Measurements from ENCODE around the gene SLMAP. TPM values are rescaled to one million over a fixed set of nuclear protein-coding genes. Genes with fewer than 3 reads are reported as not detected.

The SLMAP gene
- total and polyA plus RNA-seq, 2 donors (not counting 1 experiment from before 2014, with no cell fraction given): 9.7 to 67.2 TPM

GRCh38 chr3:57833763-57834162 is 77.7 kb downstream of the SLMAP start:
- no peak for TF ChIP-seq EZH2 (IDR thresholded peaks at IDR 0.05; ENCODE audit: borderline replicate concordance, insufficient read depth, low read depth, low read length, poor library complexity, severe bottlenecking)
- TF ChIP-seq, protein P1, sequence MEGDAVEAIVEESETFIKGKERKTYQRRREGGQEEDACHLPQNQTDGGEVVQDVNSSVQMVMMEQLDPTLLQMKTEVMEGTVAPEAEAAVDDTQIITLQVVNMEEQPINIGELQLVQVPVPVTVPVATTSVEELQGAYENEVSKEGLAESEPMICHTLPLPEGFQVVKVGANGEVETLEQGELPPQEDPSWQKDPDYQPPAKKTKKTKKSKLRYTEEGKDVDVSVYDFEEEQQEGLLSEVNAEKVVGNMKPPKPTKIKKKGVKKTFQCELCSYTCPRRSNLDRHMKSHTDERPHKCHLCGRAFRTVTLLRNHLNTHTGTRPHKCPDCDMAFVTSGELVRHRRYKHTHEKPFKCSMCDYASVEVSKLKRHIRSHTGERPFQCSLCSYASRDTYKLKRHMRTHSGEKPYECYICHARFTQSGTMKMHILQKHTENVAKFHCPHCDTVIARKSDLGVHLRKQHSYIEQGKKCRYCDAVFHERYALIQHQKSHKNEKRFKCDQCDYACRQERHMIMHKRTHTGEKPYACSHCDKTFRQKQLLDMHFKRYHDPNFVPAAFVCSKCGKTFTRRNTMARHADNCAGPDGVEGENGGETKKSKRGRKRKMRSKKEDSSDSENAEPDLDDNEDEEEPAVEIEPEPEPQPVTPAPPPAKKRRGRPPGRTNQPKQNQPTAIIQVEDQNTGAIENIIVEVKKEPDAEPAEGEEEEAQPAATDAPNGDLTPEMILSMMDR (IDR thresholded peaks at IDR 0.05): no peak
- Histone ChIP-seq H3K4me3 (ENCODE audit: control extremely low read depth in 1 of 5, extremely low read depth in 1 of 5, insufficient read depth in 1 of 5, low read depth in 2 of 5, low read length in 4 of 5) (no peak overlapping the region), H3K4me1 (ENCODE audit: control insufficient read depth in 2 of 2, insufficient read depth in 2 of 2, low read length in 2 of 2) (no peaks in the 10 kb centered on the region), H3K9me3 (ENCODE audit: control extremely low read depth in 1 of 3, control insufficient read depth in 2 of 3, insufficient read depth in 1 of 3, low read length in 2 of 3) (no peaks in the 10 kb centered on the region), H4K20me1 (ENCODE audit: control insufficient read depth, insufficient read depth, low read length, poor library complexity, severe bottlenecking) (peaks cover 6% of the 10 kb centered on the region), H3K79me2 (ENCODE audit: control insufficient read depth, insufficient read depth, low read length) (peaks cover 3% of the 10 kb centered on the region), H2AFZ (ENCODE audit: insufficient read depth, low read depth, low read length, poor library complexity, severe bottlenecking) (no peak overlapping the region), H3K4me2 (replicated peaks; ENCODE audit: low read depth, low read length, poor library complexity, severe bottlenecking) (no peak overlapping the region), H3K36me3 (replicated peaks in 1 of 2; ENCODE audit: control extremely low read depth in 1 of 2, control insufficient read depth in 1 of 2, extremely low read depth in 1 of 2, insufficient read depth in 2 of 2, low read length in 1 of 2) (peaks cover 3 to 12% of the 10 kb centered on the region in 2 experiments), H3K27me3 (replicated peaks in 1 of 4; ENCODE audit: control extremely low read depth in 1 of 4, control insufficient read depth in 3 of 4, insufficient read depth in 4 of 4, low read length in 3 of 4) (no peaks in the 10 kb centered on the region), H3K27ac (ENCODE audit: low read length in 2 of 2) (no peak overlapping the region), H3K9ac (ENCODE audit: low read length) (no peak overlapping the region)
- WGBS (ENCODE audit: insufficient coverage): 100% methylated on average over 1 of the region's 1 CpG
- Mint-ChIP-seq H3K27ac (no peak overlapping the region), H3K4me3 (no peak overlapping the region), H3K27me3 (no peaks in the 10 kb centered on the region), H3K9me3 (ENCODE audit: insufficient read depth) (no peaks in the 10 kb centered on the region), H3K4me1 (peaks cover 2% of the 10 kb centered on the region)
- ChIA-PET CTCF (no interaction called here), POLR2A (no interaction called here)
- no peak for ATAC-seq (ENCODE audit: low read depth)
- no peak for DNase-seq
- intact Hi-C loops (cut with micrococcal nuclease): no loop called here

- CTCF ChIA-PET: no interaction called here
- H3K27ac ChIP-seq (ENCODE audit: low read length in 2 of 2): no peak overlapping the region
- Mint-ChIP-seq H3K9me3 (ENCODE audit: insufficient read depth) (no peaks in the 10 kb centered on the region), H3K27me3 (no peaks in the 10 kb centered on the region), H3K4me3 (no peak overlapping the region), H3K4me1 (peaks cover 8% of the 10 kb centered on the region), H3K27ac (no peak overlapping the region)
- TF ChIP-seq, protein P1 (IDR thresholded peaks at IDR 0.05): no peak
- no peak for TF ChIP-seq EZH2 (IDR thresholded peaks at IDR 0.05; ENCODE audit: borderline replicate concordance, insufficient read depth, low read depth, low read length, poor library complexity, severe bottlenecking)
- no peaks in the 10 kb centered on the region for H3K27me3 ChIP-seq (replicated peaks in 1 of 4; ENCODE audit: control extremely low read depth in 1 of 4, control insufficient read depth in 3 of 4, insufficient read depth in 4 of 4, low read length in 3 of 4)
- H3K4me2 ChIP-seq (replicated peaks; ENCODE audit: low read depth, low read length, poor library complexity, severe bottlenecking): no peak overlapping the region
- no peaks in the 10 kb centered on the region for H3K4me1 ChIP-seq (ENCODE audit: control insufficient read depth in 2 of 2, insufficient read depth in 2 of 2, low read length in 2 of 2)
- no peak for ATAC-seq (ENCODE audit: low read depth)
- H3K9me3 ChIP-seq (ENCODE audit: control extremely low read depth in 1 of 3, control insufficient read depth in 2 of 3, insufficient read depth in 1 of 3, low read length in 2 of 3): no peaks in the 10 kb centered on the region
- H3K9ac ChIP-seq (ENCODE audit: low read length): no peak overlapping the region
- H3K36me3 ChIP-seq (replicated peaks in 1 of 2; ENCODE audit: control extremely low read depth in 1 of 2, control insufficient read depth in 1 of 2, extremely low read depth in 1 of 2, insufficient read depth in 2 of 2, low read length in 1 of 2): peaks cover 0 to 3% of the 10 kb centered on the region in 2 experiments
- peaks cover 4% of the 10 kb centered on the region for H3K79me2 ChIP-seq (ENCODE audit: control insufficient read depth, insufficient read depth, low read length)
- no peak for DNase-seq
- 92% methylated on average over 2 of the region's 3 CpGs for WGBS (ENCODE audit: insufficient coverage)
- no peak overlapping the region for H2AFZ ChIP-seq (ENCODE audit: insufficient read depth, low read depth, low read length, poor library complexity, severe bottlenecking)
- POLR2A ChIA-PET: no interaction called here
- peaks cover 5% of the 10 kb centered on the region for H4K20me1 ChIP-seq (ENCODE audit: control insufficient read depth, insufficient read depth, low read length, poor library complexity, severe bottlenecking)
- intact Hi-C loops (cut with micrococcal nuclease): no loop called here
- no peak overlapping the region for H3K4me3 ChIP-seq (ENCODE audit: control extremely low read depth in 1 of 5, extremely low read depth in 1 of 5, insufficient read depth in 1 of 5, low read depth in 2 of 5, low read length in 4 of 5)
These were observed 81.6 kb downstream of the SLMAP start for GRCh38 chr3:57837686-57838085.

Data from B cell (primary cell).